ENCODE data around the gene LANCL2.

GRCh38 chr7:55465691-55466090 is 100.6 kb downstream of the LANCL2 start:
- no peak for TF ChIP-seq GATA3 (IDR thresholded peaks at IDR 0.05; ENCODE audit: low read depth, low read length)
- TF ChIP-seq GATA2 (IDR thresholded peaks at IDR 0.05; ENCODE audit: low read depth, low read length), result no peak

All from SH-SY5Y (cell line).